Stimulated activated CD8-positive, alpha-beta memory T cell treated with anti-CD3 and anti-CD28 coated beads, Interleukin-15, amount 100 ng/mL, for 24 hours (primary cell): ENCODE results near the gene GBF1.
"Not testable (repeated sequence)": the region's sequence is repeated elsewhere in the genome, so short reads cannot be mapped to it uniquely, and the experiment has no call there.

Source experiments
- DNase-seq: peaks from one replicate; pipeline ENCODE4 v3.0.0-alpha.2; 2020; ENCODE audit warnings: low read depth

Gene GBF1

GRCh38 chr10:102274062-102274461 is 28.7 kb downstream of the GBF1 start:
- no peak for DNase-seq

- no peak for DNase-seq
Observed at GRCh38 chr10:102275343-102275742, 30.0 kb downstream of the GBF1 start.

- no peak for DNase-seq
Observed at GRCh38 chr10:102279104-102279503, 33.8 kb downstream of the GBF1 start.

GRCh38 chr10:102280397-102281101 is 35.2 kb downstream of the GBF1 start:
- no peak for DNase-seq

- no peak for DNase-seq
Observed at GRCh38 chr10:102281102-102281487, 35.8 kb downstream of the GBF1 start.

GRCh38 chr10:102283488-102283887 is 38.2 kb downstream of the GBF1 start:
- DNase-seq = no peak

GRCh38 chr10:102283890-102284289 is 38.6 kb downstream of the GBF1 start:
- DNase-seq = no peak

- DNase-seq = no peak
Observed at GRCh38 chr10:102284531-102284930, 39.2 kb downstream of the GBF1 start.

- DNase-seq = no peak
Observed at GRCh38 chr10:102285133-102285532, 39.8 kb downstream of the GBF1 start.

GRCh38 chr10:102286216-102286615 is 40.9 kb downstream of the GBF1 start:
- DNase-seq = no peak

- no peak for DNase-seq
Observed at GRCh38 chr10:102287538-102287937, 42.2 kb downstream of the GBF1 start.

GRCh38 chr10:102287991-102288390 is 42.7 kb downstream of the GBF1 start:
- no peak for DNase-seq

GRCh38 chr10:102289356-102289755 is 44.0 kb downstream of the GBF1 start:
- no peak for DNase-seq

- DNase-seq = no peak
Observed at GRCh38 chr10:102289840-102290239, 44.5 kb downstream of the GBF1 start.

- no peak for DNase-seq
Observed at GRCh38 chr10:102291221-102291905, 46.0 kb downstream of the GBF1 start.

GRCh38 chr10:102297101-102297500 is 51.8 kb downstream of the GBF1 start:
- DNase-seq = no peak

- DNase-seq = no peak
Observed at GRCh38 chr10:102298899-102299298, 53.6 kb downstream of the GBF1 start.

- DNase-seq = no peak
Observed at GRCh38 chr10:102299873-102300272, 54.5 kb downstream of the GBF1 start.

GRCh38 chr10:102300278-102300843 is 55.0 kb downstream of the GBF1 start:
- DNase-seq = no peak

GRCh38 chr10:102300912-102301311 is 55.6 kb downstream of the GBF1 start:
- not testable (repeated sequence) for DNase-seq

- DNase-seq = not testable (repeated sequence)
Observed at GRCh38 chr10:102301332-102301731, 56.0 kb downstream of the GBF1 start.

- DNase-seq = no peak
Observed at GRCh38 chr10:102302611-102303010, 57.3 kb downstream of the GBF1 start.

GRCh38 chr10:102306006-102306405 is 60.7 kb downstream of the GBF1 start:
- DNase-seq = no peak
